Measurements from ENCODE around the gene MYRF.

- TF ChIP-seq, protein P1, sequence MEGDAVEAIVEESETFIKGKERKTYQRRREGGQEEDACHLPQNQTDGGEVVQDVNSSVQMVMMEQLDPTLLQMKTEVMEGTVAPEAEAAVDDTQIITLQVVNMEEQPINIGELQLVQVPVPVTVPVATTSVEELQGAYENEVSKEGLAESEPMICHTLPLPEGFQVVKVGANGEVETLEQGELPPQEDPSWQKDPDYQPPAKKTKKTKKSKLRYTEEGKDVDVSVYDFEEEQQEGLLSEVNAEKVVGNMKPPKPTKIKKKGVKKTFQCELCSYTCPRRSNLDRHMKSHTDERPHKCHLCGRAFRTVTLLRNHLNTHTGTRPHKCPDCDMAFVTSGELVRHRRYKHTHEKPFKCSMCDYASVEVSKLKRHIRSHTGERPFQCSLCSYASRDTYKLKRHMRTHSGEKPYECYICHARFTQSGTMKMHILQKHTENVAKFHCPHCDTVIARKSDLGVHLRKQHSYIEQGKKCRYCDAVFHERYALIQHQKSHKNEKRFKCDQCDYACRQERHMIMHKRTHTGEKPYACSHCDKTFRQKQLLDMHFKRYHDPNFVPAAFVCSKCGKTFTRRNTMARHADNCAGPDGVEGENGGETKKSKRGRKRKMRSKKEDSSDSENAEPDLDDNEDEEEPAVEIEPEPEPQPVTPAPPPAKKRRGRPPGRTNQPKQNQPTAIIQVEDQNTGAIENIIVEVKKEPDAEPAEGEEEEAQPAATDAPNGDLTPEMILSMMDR (conservative IDR thresholded peaks at IDR 0.05), result peak; percentile 82
- no peak; the same call in none of the 2 replicates for TF ChIP-seq ZFX (IDR thresholded peaks at IDR 0.05)
Observed at GRCh38 chr11:61816736-61817455, 64.5 kb downstream of the MYRF start, which contains the start of gene FADS1.

Data from C4-2B (cell line).